ENCODE data around the gene ZNF532.

GRCh38 chr18:59033974-59034373 is 169.3 kb downstream of the ZNF532 start:
- TF ChIP-seq BACH2 (CRISPR knock-in tag; IDR thresholded peaks at IDR 0.05; ENCODE audit: borderline replicate concordance) (no peak), POU6F1 (CRISPR knock-in tag; IDR thresholded peaks at IDR 0.05; ENCODE audit: borderline replicate concordance, low read depth) (no peak), PATZ1 (CRISPR knock-in tag; IDR thresholded peaks at IDR 0.05; ENCODE audit: borderline replicate concordance) (no peak), ZC3H10 (CRISPR knock-in tag; IDR thresholded peaks at IDR 0.05) (no peak), ZNF565 (CRISPR knock-in tag; conservative IDR thresholded peaks at IDR 0.05; ENCODE audit: low read depth) (no peak), RARB (CRISPR knock-in tag; IDR thresholded peaks at IDR 0.05) (no peak), CREB5 (CRISPR knock-in tag; IDR thresholded peaks at IDR 0.05; ENCODE audit: low read depth) (no peak), CSRNP3 (CRISPR knock-in tag; IDR thresholded peaks at IDR 0.05) (no peak), CSDC2 (CRISPR knock-in tag; IDR thresholded peaks at IDR 0.05) (no peak), ISL1 (CRISPR knock-in tag; IDR thresholded peaks at IDR 0.05) (no peak), ZFP3 (CRISPR knock-in tag; IDR thresholded peaks at IDR 0.05) (no peak), TCF4 (CRISPR knock-in tag; IDR thresholded peaks at IDR 0.05; ENCODE audit: borderline replicate concordance) (no peak)

Measured in SK-N-SH treated with all-trans-retinoic acid at 6 μM for 48 hours (cell line).